Lung (tissue), 12 donors: ENCODE results near the gene SAT2. TPM values are rescaled to one million over a fixed set of nuclear protein-coding genes. Genes with fewer than 3 reads are reported as not detected.

ENCODE experiments used
- ATAC-seq: fragments of 200-7000 bp; cut with Tn5 transposase; one replicate; pipeline ENCODE4 v1.9.1; 2020; ENCODE audit warnings: moderate number of reproducible peaks; ENCODE audit not compliant: insufficient read depth, low FRiP score
- DNase-seq, 3 donors: peaks; one replicate each; pipeline ENCODE4 v3.0.0-alpha.2; 2013 to 2017
- H3K27ac ChIP-seq, 2 donors: one replicate each; pipeline ENCODE4 v1.5.1; 2013; ENCODE audit warnings: mild to moderate bottlenecking in 2 of 2, moderate library complexity in 2 of 2, control low read depth in 1 of 2, inconsistent platforms in 1 of 2, low read depth in 1 of 2, low read length in 1 of 2
- H3K27me3 ChIP-seq, 3 donors: one replicate each; pipeline ENCODE4 v1.5.1; 2013; ENCODE audit warnings: low read length in 2 of 3; ENCODE audit not compliant: control insufficient read depth in 3 of 3, insufficient read depth in 3 of 3
- H3K36me3 ChIP-seq, 4 donors: one replicate each; pipeline ENCODE4 v1.5.1; 2013; ENCODE audit warnings: low read length in 4 of 4, mild to moderate bottlenecking in 1 of 4, moderate library complexity in 1 of 4; ENCODE audit not compliant: control insufficient read depth in 4 of 4, insufficient read depth in 4 of 4
- H3K4me1 ChIP-seq, 5 donors: one replicate each; pipeline ENCODE4 v1.5.1; 2013; ENCODE audit warnings: low read length in 5 of 5, mild to moderate bottlenecking in 2 of 5, moderate library complexity in 1 of 5; ENCODE audit not compliant: control insufficient read depth in 5 of 5, insufficient read depth in 5 of 5
- H3K4me3 ChIP-seq: one replicate; pipeline ENCODE4 v1.5.1; 2013; ENCODE audit warnings: mild to moderate bottlenecking, control low read depth, moderate library complexity
- H3K9ac ChIP-seq, 2 donors: one replicate each; pipeline ENCODE4 v1.5.1; 2013; ENCODE audit warnings: low read length in 2 of 2, control low read depth in 1 of 2; ENCODE audit not compliant: insufficient read depth in 1 of 2
- H3K9me3 ChIP-seq, 4 donors: one replicate each; pipeline ENCODE4 v1.5.1; 2013; ENCODE audit warnings: low read length in 3 of 4, mild to moderate bottlenecking in 1 of 4, moderate library complexity in 1 of 4; ENCODE audit not compliant: control insufficient read depth in 4 of 4, insufficient read depth in 3 of 4
- CTCF ChIP-seq: IDR thresholded peaks from 2 replicates; pipeline ENCODE4 v1.5.1; 2012; ENCODE audit warnings: mild to moderate bottlenecking; ENCODE audit errors: control extremely low read depth, extremely low read depth
- WGBS, 2 donors: extraction: QIAGEN DNeasy Blood & Tissue Kit; methylation state at CpG; one replicate each; pipeline ENCODE4 v1.1.7; 2013; 5-methylcytosine and 5-hydroxymethylcytosine counted together
- polyA plus RNA-seq, 2 donors: library from polyadenylated mRNA; stranded (reverse); fragments of 200-250 nt; gene quantifications; one replicate each; pipeline ENCODE4 v1.2.1, GENCODE V29; 2013
- total RNA-seq, 2 donors: library from RNA; depleted of rRNA in 1 of 2; stranded (reverse); fragments of >200 nt in 1 of 2; gene quantifications; one replicate each; pipeline ENCODE4 v1.2.1, GENCODE V29; 2014 to 2021
- donor health status: control.
- donor health status: control.
- donor health status: Bipolar disorder and iron deficiency.
- donor health status: healthy.
- donor health status: DM: yes; HTN: yes; CAD: no.

The SAT2 gene
- total and polyA plus RNA-seq, 4 donors, result 50.7 to 168 (median 89.5) TPM

- Histone ChIP-seq H3K9ac (peak overlapping the region; percentile 45 to 53), H3K27ac (peak overlapping the region; percentile 97 to 98), H3K4me1 (peaks cover 5 to 23% (median 17%) of the 10 kb centered on the region in 5 donors), H3K4me3 (peak overlapping the region; percentile 85), H3K36me3 (peaks cover 0 to 14% (median 1%) of the 10 kb centered on the region in 4 donors), H3K9me3 (no peaks in the 10 kb centered on the region), H3K27me3 (no peaks in the 10 kb centered on the region)
- DNase-seq (no peak), ATAC-seq (no peak)
- WGBS, 2 donors, result 8 to 12% methylated on average over 20 of the region's 20 CpGs
- TF ChIP-seq CTCF, result no peak
These were observed 13.7 kb downstream of the SAT2 start for GRCh38 chr17:7613769-7614424.

- no peaks in the 10 kb centered on the region for H3K27me3 ChIP-seq
- H3K4me3 ChIP-seq, result no peak overlapping the region
- no peaks in the 10 kb centered on the region for H3K9me3 ChIP-seq
- no peak for TF ChIP-seq CTCF
- H3K27ac ChIP-seq, result no peak overlapping the region
- no peak for ATAC-seq
- peak overlapping the region in 1 of 2 donors; percentile 42 for H3K9ac ChIP-seq
- peaks cover 0 to 16% (median 1%) of the 10 kb centered on the region in 4 donors for H3K36me3 ChIP-seq
- 90 to 94% methylated on average over 1 of the region's 1 CpG for WGBS, 2 donors
- no peak for DNase-seq
- H3K4me1 ChIP-seq, result peaks cover 5 to 23% (median 17%) of the 10 kb centered on the region in 5 donors
These were observed 15.4 kb downstream of the SAT2 start for GRCh38 chr17:7612294-7612640.

GRCh38 chr17:7611635-7612293 lies 15.9 kb downstream of the SAT2 start:
- H3K27me3 ChIP-seq, result no peaks in the 10 kb centered on the region
- ATAC-seq, result no peak

More at GRCh38 chr17:7611635-7612293, 15.9 kb downstream of the SAT2 start:
- DNase-seq, result no peak
- Histone ChIP-seq H3K36me3 (peaks cover 0 to 16% (median 1%) of the 10 kb centered on the region in 4 donors), H3K9me3 (no peaks in the 10 kb centered on the region), H3K4me3 (no peak overlapping the region), H3K9ac (peak overlapping the region in 1 of 2 donors; percentile 42), H3K4me1 (peaks cover 5 to 23% (median 17%) of the 10 kb centered on the region in 5 donors), H3K27ac (no peak overlapping the region)
- WGBS, 2 donors, result 54 to 62% methylated on average over 3 of the region's 3 CpGs
- no peak for TF ChIP-seq CTCF
